Ishikawa (cell line): ENCODE measurements around the gene RSF1.

Source experiments
- CEBPB ChIP-seq: IDR thresholded peaks from 2 replicates; pipeline ENCODE4 v1.6.1; 2012
- CREB1 ChIP-seq: IDR thresholded peaks from 2 replicates; pipeline ENCODE4 v1.6.1; 2012; ENCODE audit warnings: low read depth
- EGR1 ChIP-seq: IDR thresholded peaks from 2 replicates; pipeline ENCODE4 v1.6.1; 2012
- EP300 ChIP-seq: IDR thresholded peaks from 2 replicates; pipeline ENCODE4 v1.6.1; 2012; ENCODE audit warnings: borderline replicate concordance
- FOXM1 ChIP-seq: IDR thresholded peaks from 2 replicates; pipeline ENCODE4 v1.6.1; 2012; ENCODE audit warnings: low read depth, borderline replicate concordance
- MAX ChIP-seq: IDR thresholded peaks from 2 replicates; pipeline ENCODE4 v1.6.1; 2012
- NFIC ChIP-seq: IDR thresholded peaks from 2 replicates; pipeline ENCODE4 v1.6.1; 2012
- RAD21 ChIP-seq: IDR thresholded peaks from 2 replicates; pipeline ENCODE4 v1.6.1; 2012; ENCODE audit warnings: low read depth
- TAF1 ChIP-seq: IDR thresholded peaks from 2 replicates; pipeline ENCODE4 v1.6.1; 2012; ENCODE audit warnings: low read depth, mild to moderate bottlenecking
- TCF12 ChIP-seq: IDR thresholded peaks from 2 replicates; pipeline ENCODE4 v1.6.1; 2012; ENCODE audit warnings: low read depth
- TEAD4 ChIP-seq: IDR thresholded peaks from 2 replicates; pipeline ENCODE4 v1.6.1; 2012
- USF1 ChIP-seq: IDR thresholded peaks from 2 replicates; pipeline ENCODE4 v1.6.1; 2012
- YY1 ChIP-seq: IDR thresholded peaks from 2 replicates; pipeline ENCODE4 v1.6.1; 2012; ENCODE audit warnings: low read depth
- ZBTB7A ChIP-seq: IDR thresholded peaks from 2 replicates; pipeline ENCODE4 v1.6.1; 2012; ENCODE audit warnings: low read depth
- TF ChIP-seq, protein P1 (sequence below): IDR thresholded peaks from 2 replicates; pipeline ENCODE4 v1.6.1; 2012; ENCODE audit warnings: low read depth, mild to moderate bottlenecking

The RSF1 gene

GRCh38 chr11:77698896-77699295 is 121.6 kb downstream of the RSF1 start:
- no peak for TF ChIP-seq TCF12
- TF ChIP-seq USF1, result no peak
- no peak for TF ChIP-seq ZBTB7A
- TF ChIP-seq EP300, result no peak
- no peak for TF ChIP-seq CREB1
- TF ChIP-seq RAD21, result no peak
- no peak for TF ChIP-seq EGR1
- no peak for TF ChIP-seq YY1
- TF ChIP-seq FOXM1, result no peak
- TF ChIP-seq, protein P1, sequence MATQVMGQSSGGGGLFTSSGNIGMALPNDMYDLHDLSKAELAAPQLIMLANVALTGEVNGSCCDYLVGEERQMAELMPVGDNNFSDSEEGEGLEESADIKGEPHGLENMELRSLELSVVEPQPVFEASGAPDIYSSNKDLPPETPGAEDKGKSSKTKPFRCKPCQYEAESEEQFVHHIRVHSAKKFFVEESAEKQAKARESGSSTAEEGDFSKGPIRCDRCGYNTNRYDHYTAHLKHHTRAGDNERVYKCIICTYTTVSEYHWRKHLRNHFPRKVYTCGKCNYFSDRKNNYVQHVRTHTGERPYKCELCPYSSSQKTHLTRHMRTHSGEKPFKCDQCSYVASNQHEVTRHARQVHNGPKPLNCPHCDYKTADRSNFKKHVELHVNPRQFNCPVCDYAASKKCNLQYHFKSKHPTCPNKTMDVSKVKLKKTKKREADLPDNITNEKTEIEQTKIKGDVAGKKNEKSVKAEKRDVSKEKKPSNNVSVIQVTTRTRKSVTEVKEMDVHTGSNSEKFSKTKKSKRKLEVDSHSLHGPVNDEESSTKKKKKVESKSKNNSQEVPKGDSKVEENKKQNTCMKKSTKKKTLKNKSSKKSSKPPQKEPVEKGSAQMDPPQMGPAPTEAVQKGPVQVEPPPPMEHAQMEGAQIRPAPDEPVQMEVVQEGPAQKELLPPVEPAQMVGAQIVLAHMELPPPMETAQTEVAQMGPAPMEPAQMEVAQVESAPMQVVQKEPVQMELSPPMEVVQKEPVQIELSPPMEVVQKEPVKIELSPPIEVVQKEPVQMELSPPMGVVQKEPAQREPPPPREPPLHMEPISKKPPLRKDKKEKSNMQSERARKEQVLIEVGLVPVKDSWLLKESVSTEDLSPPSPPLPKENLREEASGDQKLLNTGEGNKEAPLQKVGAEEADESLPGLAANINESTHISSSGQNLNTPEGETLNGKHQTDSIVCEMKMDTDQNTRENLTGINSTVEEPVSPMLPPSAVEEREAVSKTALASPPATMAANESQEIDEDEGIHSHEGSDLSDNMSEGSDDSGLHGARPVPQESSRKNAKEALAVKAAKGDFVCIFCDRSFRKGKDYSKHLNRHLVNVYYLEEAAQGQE, result no peak
- TF ChIP-seq TEAD4, result no peak
- TF ChIP-seq NFIC, result no peak
- no peak for TF ChIP-seq TAF1
- no peak for TF ChIP-seq MAX
- no peak for TF ChIP-seq CEBPB

- TF ChIP-seq EP300, result no peak
- TF ChIP-seq TAF1, result no peak
- no peak for TF ChIP-seq TCF12
- TF ChIP-seq TEAD4, result no peak
- TF ChIP-seq ZBTB7A, result no peak
- no peak for TF ChIP-seq NFIC
- TF ChIP-seq MAX, result no peak
- no peak for TF ChIP-seq CEBPB
- TF ChIP-seq EGR1, result no peak
- TF ChIP-seq RAD21, result no peak
- TF ChIP-seq FOXM1, result no peak
- TF ChIP-seq, protein P1, result no peak
- TF ChIP-seq USF1, result no peak
- TF ChIP-seq YY1, result no peak
- TF ChIP-seq CREB1, result no peak
These were observed 122.7 kb downstream of the RSF1 start for GRCh38 chr11:77697865-77698264.

DNA sequence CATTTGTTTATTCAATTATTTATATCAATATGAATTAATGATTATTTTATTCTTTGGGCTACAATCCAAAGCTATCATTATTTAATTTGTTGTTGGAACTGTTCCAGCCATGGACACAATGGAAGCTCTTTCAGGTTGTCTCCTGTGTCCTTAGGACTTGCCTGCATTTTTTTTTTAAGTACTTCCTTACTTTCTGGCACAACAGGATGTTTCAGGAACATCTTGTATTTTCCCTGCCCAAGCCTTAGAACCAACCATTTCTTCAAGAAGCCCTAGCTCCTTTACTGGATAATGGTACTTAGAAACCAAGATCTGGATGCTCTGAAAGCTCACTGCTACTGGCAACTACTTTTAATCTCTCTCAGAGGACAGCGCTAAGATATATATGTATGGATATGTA is 125.1 kb downstream of the RSF1 start:
- TF ChIP-seq YY1 (no peak), CEBPB (no peak), MAX (no peak), TCF12 (no peak), ZBTB7A (no peak), USF1 (no peak)

GRCh38 chr11:77690649-77691048 is 129.9 kb downstream of the RSF1 start:
- TF ChIP-seq TAF1, result no peak
- TF ChIP-seq, protein P1, result no peak
- no peak for TF ChIP-seq EP300
- TF ChIP-seq YY1, result no peak
- no peak for TF ChIP-seq NFIC
- TF ChIP-seq ZBTB7A, result no peak
- TF ChIP-seq CREB1, result no peak
